ENCODE measurements around the gene MAST4.

DNA sequence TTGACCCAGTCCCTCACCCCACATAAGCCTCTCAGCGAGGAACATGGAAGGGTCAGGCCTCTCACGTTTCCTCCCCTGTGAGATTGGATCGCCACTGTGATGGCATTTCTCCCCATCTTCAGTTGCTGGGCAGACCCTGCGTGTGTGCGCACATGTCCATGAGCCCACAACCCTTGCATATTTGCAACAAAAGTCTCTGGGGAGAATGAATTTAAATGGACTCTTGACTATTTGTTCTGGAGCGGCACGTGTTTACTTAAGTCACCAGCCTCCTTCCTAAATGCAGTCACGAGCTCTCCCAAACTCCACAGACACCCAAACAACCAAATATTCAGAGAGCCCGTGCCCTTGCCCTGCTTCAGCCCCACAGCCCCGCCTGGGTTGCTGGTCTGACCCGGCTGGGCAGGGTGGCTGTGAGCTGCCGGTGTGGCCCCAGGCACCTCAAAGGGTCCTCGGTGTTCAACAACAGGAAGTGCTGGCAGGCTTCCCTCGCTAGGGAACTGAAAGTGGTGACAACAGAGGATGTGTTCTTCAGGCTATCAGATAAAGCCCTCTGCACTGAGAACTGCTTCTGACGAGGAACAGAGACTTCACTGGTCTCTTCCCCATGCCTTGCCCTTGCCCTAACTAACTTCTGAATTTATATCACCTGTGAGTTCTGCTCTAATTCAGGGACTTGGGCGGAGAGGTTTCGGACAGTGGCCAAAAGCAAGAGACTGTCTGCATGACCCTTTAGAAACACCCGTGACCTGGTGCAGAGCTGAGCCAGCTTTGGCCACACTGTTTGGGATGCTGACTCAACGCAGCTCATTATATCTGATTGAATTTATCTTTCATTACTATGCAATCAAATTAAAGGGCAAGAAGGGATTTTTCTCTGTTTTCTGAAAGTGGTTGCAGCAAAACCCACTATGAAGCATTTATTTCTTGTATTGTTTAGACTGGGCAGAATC is 619.6 kb downstream of the MAST4 start:
- TF ChIP-seq CTCF (IDR thresholded peaks at IDR 0.05; ENCODE audit: low read length) (no peak), EZH2 (optimal IDR thresholded peaks at IDR 0.05; ENCODE audit: low read depth, low read length) (no peak)

Data from MM.1S (cell line).